DND-41 (cell line): ENCODE data around the gene NFASC.

Experiments used
- CTCF ChIP-seq: IDR thresholded peaks from 2 replicates; pipeline ENCODE4 v1.5.1; 2012; ENCODE audit warnings: borderline replicate concordance, low read length, moderate library complexity, mild to moderate bottlenecking; ENCODE audit not compliant: poor library complexity, severe bottlenecking; ENCODE audit errors: extremely low read depth
- EZH2 ChIP-seq: IDR thresholded peaks from 3 replicates; pipeline ENCODE4 v1.6.1; 2012; ENCODE audit warnings: borderline replicate concordance, low read depth, mild to moderate bottlenecking, moderate library complexity, low read length, inconsistent platforms; ENCODE audit not compliant: severe bottlenecking

- TF ChIP-seq CTCF (no peak), EZH2 (no peak)
Observed at GRCh38 chr1:205030241-205030640, 159.6 kb downstream of the NFASC start.
